Endothelial cell of umbilical vein (primary cell): ENCODE measurements around the gene MTG2. TPM values are rescaled to one million over a fixed set of nuclear protein-coding genes. Genes with fewer than 3 reads are reported as not detected.

Experiments used
- BruUV-seq: library from RNA; stranded (reverse); fragments of 400-500 nt; replicated peaks from 2 replicates; lab custom pipeline; 2021; lab: Mats Ljungman, UMichigan
- CTCF ChIA-PET: fragments of 300-600, 350-600 bp; sonication (Branson Sonifier 250); formaldehyde crosslinking; loops from one replicate; lab custom pipeline; 2021; ENCODE audit warnings: antibody characterized with exemption, inconsistent platforms; lab: Charles Lee
- POLR2A ChIA-PET: fragments of 300-600, 350-600 bp; sonication (Branson Sonifier 250); formaldehyde crosslinking; loops from one replicate; lab custom pipeline; 2021; ENCODE audit warnings: antibody characterized with exemption, inconsistent platforms; lab: Charles Lee
- DNase-seq: peaks from one replicate; pipeline ENCODE4 v3.0.0-alpha.2; 2011; ENCODE audit warnings: low read depth, low spot score
- FAIRE-seq: peaks from 2 replicates; lab custom pipeline; 2011; peaks lifted over from hg19 to GRCh38; lab: Jason Lieb, UNC
- H2AFZ ChIP-seq: 2 replicates; pipeline ENCODE4 v1.6.0; 2012; ENCODE audit warnings: low read depth, low read length, control low read depth, inconsistent platforms
- H3K27ac ChIP-seq: 2 replicates; pipeline ENCODE4 v1.5.1; 2011; ENCODE audit warnings: low read depth, mild to moderate bottlenecking, control low read depth, low read length, moderate library complexity; ENCODE audit not compliant: insufficient read depth
- H3K27me3 ChIP-seq, 2 experiments: 2 replicates each; pipeline versions ENCODE4 v1.6.0 to v1.6.1; 2011; ENCODE audit warnings: low read length in 2 of 2, mixed read lengths in 1 of 2; ENCODE audit not compliant: control insufficient read depth in 2 of 2, insufficient read depth in 2 of 2
- H3K36me3 ChIP-seq, 2 experiments: 2 replicates in 1 of 2; 3 replicates in 1 of 2; pipeline ENCODE4 v1.5.1; 2011; ENCODE audit warnings: low read length in 2 of 2, mild to moderate bottlenecking in 1 of 2, moderate library complexity in 1 of 2; ENCODE audit not compliant: control insufficient read depth in 2 of 2, insufficient read depth in 2 of 2; ENCODE audit errors: extremely low read depth in 1 of 2
- H3K4me1 ChIP-seq: 3 replicates; pipeline ENCODE4 v1.5.1; 2011; ENCODE audit warnings: mild to moderate bottlenecking, low read length; ENCODE audit not compliant: control insufficient read depth, insufficient read depth; ENCODE audit errors: extremely low read depth
- H3K4me2 ChIP-seq: 2 replicates; pipeline ENCODE4 v1.6.1; 2011; ENCODE audit warnings: low read length, control low read depth, mixed read lengths; ENCODE audit not compliant: insufficient read depth
- H3K4me3 ChIP-seq, 3 experiments: fragments of 200-600 bp in 1 of 3; sonication (generic), shearing (Covaris generic) in 1 of 3; replicated peaks in 1 of 3; 2 replicates each; pipeline ENCODE4 v1.5.1; 2011 to 2016; ENCODE audit warnings: control low read depth in 3 of 3, low read length in 3 of 3, mild to moderate bottlenecking in 2 of 3, inconsistent platforms in 1 of 3, low read depth in 1 of 3, moderate library complexity in 1 of 3; ENCODE audit not compliant: insufficient read depth in 1 of 3
- H3K79me2 ChIP-seq: 2 replicates; pipeline ENCODE4 v1.6.0; 2012; ENCODE audit warnings: low read length, inconsistent platforms; ENCODE audit not compliant: control insufficient read depth, insufficient read depth
- H3K9ac ChIP-seq: replicated peaks from 2 replicates; pipeline ENCODE3; 2011; ENCODE audit warnings: low read length, control low read depth; ENCODE audit not compliant: insufficient read depth; ENCODE audit errors: extremely low read depth
- H3K9me1 ChIP-seq: replicated peaks from 3 replicates; pipeline ENCODE4 v1.6.0; 2011; ENCODE audit warnings: mild to moderate bottlenecking, low read length; ENCODE audit not compliant: control insufficient read depth, insufficient read depth; ENCODE audit errors: extremely low read depth
- H3K9me3 ChIP-seq: replicated peaks from 2 replicates; pipeline ENCODE4 v1.5.1; 2012; ENCODE audit warnings: low read length, inconsistent platforms; ENCODE audit not compliant: control insufficient read depth, insufficient read depth
- H4K20me1 ChIP-seq: replicated peaks from 2 replicates; pipeline ENCODE3; 2011; ENCODE audit warnings: mild to moderate bottlenecking, low read length; ENCODE audit not compliant: control insufficient read depth, insufficient read depth; ENCODE audit errors: extremely low read depth
- EZH2 ChIP-seq: IDR thresholded peaks from 2 replicates; pipeline ENCODE4 v1.6.1; 2012; ENCODE audit warnings: borderline replicate concordance, low read depth, mild to moderate bottlenecking, moderate library complexity, low read length, inconsistent platforms; ENCODE audit not compliant: severe bottlenecking
- FOS ChIP-seq: IDR thresholded peaks from 2 replicates; pipeline ENCODE4 v1.6.1; 2011; ENCODE audit warnings: mild to moderate bottlenecking, low read length, moderate library complexity, borderline replicate concordance; ENCODE audit not compliant: insufficient read depth
- GATA2 ChIP-seq: IDR thresholded peaks from 2 replicates; pipeline ENCODE4 v1.7.0; 2011; ENCODE audit warnings: low read depth, mild to moderate bottlenecking, moderate library complexity, mixed read lengths, low read length; ENCODE audit not compliant: insufficient read length, insufficient read depth
- JUN ChIP-seq: IDR thresholded peaks from 2 replicates; pipeline ENCODE4 v1.6.1; 2011; ENCODE audit warnings: borderline replicate concordance, low read depth; ENCODE audit not compliant: insufficient read length, insufficient read depth
- MYC ChIP-seq: IDR thresholded peaks from one replicate; pipeline ENCODE4 v1.6.1; 2011; ENCODE audit warnings: mild to moderate bottlenecking, low read depth, low read length
- POLR2A ChIP-seq: IDR thresholded peaks from 2 replicates; pipeline ENCODE4 v1.6.1; 2012; ENCODE audit warnings: low read depth, mild to moderate bottlenecking, control low read depth, low read length
- POLR2AphosphoS5 ChIP-seq: IDR thresholded peaks from 2 replicates; pipeline ENCODE4 v1.6.1; 2012; ENCODE audit warnings: low read depth, mild to moderate bottlenecking, control low read depth, low read length, moderate library complexity; ENCODE audit not compliant: insufficient read depth
- dilution Hi-C: fragments of 300-500 bp; cut with MboI; formaldehyde crosslinking; loops from one replicate; pipeline ENCODE4 v1.15.0; 2019; ENCODE audit warnings: low sequenced_read_pairs; ENCODE audit not compliant: extremely low pct_ligation_motif_present
- intact Hi-C: fragments of 100-400 bp; cut with micrococcal nuclease; formaldehyde crosslinking; loops from one replicate; pipeline ENCODE4 v1.10.0; 2022
- polyA plus RNA-seq, 4 experiments: library from polyadenylated mRNA; depleted of rRNA in 3 of 4; stranded (reverse) in 3 of 4; unstranded in 1 of 4; fragments of >200 nt; gene quantifications; 2 replicates each; pipeline versions ENCODE4 v1.2.1 to v1.2.3, GENCODE V29; 2011 to 2012; ENCODE audit warnings: missing spikeins in 1 of 4
- total RNA-seq: library from RNA; stranded (reverse); gene quantifications from 2 replicates; pipeline ENCODE4 v1.2.3, GENCODE V29; 2021
- TF ChIP-seq, protein P1 (sequence below), 2 donors: IDR thresholded peaks; 1 replicate in 1 of 2; 2 replicates in 1 of 2; pipeline ENCODE4 v1.5.1; 2011; ENCODE audit warnings: low read length in 2 of 2, mild to moderate bottlenecking in 2 of 2, moderate library complexity in 2 of 2, control low read depth in 1 of 2, inconsistent platforms in 1 of 2, low read depth in 1 of 2; ENCODE audit not compliant: insufficient read depth in 1 of 2; ENCODE audit errors: extremely low read depth in 1 of 2
- TF ChIP-seq, protein P2 (sequence below): IDR thresholded peaks from 2 replicates; pipeline ENCODE4 v1.6.1; 2011; ENCODE audit not compliant: insufficient read depth, insufficient read length

Gene MTG2
- total and polyA plus RNA-seq, 2 donors (not counting 3 experiments of a cell fraction or from before 2014, with no cell fraction given): 19.9 to 31.6 TPM

DNA sequence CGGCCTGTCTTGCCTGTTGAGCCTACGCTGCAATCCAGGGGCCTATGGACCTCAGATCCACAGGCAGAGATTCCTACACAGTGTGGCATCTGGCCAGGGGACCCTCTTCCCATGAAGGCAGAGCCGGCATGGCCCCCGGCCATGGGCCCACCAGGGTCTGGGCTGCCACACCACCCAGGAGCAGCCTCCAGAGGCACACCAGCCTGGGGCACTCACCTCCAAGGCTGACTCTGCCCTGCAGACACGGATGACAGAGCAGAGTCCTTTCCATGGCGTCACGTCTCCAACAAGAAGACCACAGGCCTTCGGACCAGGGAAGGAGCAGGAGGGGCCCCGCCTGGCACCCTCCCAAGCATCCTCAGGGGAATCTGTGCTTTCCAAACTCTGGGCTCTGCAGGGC lies 40.7 kb downstream of the MTG2 start:
- BruUV-seq: no TSS peak
- CTCF ChIA-PET: no interaction called here
- dilution Hi-C loops: no loop called here

DNA sequence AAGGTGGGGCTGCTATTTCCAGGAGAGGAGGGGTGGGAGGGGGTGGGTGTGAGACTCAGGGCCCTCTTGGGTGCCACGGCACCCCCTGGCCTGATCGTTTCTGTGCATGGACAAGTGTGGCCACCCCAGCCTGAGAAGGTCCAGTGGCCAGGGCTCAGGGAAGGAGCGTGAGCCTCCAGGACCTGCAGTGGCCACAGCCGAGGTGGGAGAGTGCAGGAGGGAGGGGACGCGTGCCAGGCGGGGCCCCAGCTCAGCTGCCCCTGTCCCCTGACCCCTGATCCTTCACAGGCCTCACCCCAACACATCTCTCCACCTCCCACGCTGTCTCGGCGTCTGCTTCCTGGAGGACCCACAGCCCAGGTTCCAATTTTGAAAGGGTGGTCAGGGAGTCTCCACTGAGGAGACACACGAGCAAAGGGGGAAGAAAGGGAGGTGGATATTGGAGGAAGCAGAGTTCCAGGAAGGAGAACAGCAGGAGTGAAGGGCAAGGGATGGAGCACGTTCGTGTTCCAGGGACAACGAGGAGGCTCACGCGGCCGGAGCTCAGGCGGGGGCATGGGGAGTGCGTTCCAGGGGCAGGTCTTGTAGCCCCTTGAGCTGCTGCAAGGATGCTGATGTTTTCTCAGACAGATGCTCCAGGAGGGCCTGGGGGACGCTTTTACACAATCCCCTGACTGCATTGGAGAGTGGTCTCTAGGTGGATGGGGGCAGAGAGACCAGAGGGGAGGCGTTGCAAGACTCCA lies 41.5 kb downstream of the MTG2 start:
- Histone ChIP-seq H3K4me1 (peaks cover 3% of the 10 kb centered on the region), H3K9ac (no peak overlapping the region), H3K36me3 (no peaks in the 10 kb centered on the region), H3K9me1 (no peaks in the 10 kb centered on the region), H3K27ac (no peak overlapping the region), H3K4me3 (no peak overlapping the region), H3K27me3 (peaks cover 17% of the 10 kb centered on the region in 2 experiments), H4K20me1 (no peaks in the 10 kb centered on the region), H2AFZ (no peak overlapping the region), H3K79me2 (no peaks in the 10 kb centered on the region), H3K9me3 (no peaks in the 10 kb centered on the region), H3K4me2 (no peak overlapping the region)
- BruUV-seq: no TSS peak
- POLR2A ChIA-PET: no interaction called here
- intact Hi-C loops: no loop called here
- DNase-seq: no peak
- no peak for FAIRE-seq
- CTCF ChIA-PET: no interaction called here
- dilution Hi-C loops: no loop called here
- TF ChIP-seq GATA2: no peak
- TF ChIP-seq, protein P1, sequence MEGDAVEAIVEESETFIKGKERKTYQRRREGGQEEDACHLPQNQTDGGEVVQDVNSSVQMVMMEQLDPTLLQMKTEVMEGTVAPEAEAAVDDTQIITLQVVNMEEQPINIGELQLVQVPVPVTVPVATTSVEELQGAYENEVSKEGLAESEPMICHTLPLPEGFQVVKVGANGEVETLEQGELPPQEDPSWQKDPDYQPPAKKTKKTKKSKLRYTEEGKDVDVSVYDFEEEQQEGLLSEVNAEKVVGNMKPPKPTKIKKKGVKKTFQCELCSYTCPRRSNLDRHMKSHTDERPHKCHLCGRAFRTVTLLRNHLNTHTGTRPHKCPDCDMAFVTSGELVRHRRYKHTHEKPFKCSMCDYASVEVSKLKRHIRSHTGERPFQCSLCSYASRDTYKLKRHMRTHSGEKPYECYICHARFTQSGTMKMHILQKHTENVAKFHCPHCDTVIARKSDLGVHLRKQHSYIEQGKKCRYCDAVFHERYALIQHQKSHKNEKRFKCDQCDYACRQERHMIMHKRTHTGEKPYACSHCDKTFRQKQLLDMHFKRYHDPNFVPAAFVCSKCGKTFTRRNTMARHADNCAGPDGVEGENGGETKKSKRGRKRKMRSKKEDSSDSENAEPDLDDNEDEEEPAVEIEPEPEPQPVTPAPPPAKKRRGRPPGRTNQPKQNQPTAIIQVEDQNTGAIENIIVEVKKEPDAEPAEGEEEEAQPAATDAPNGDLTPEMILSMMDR (IDR thresholded peaks at IDR 0.05; ENCODE audit: extremely low read depth in 1 of 2, insufficient read depth in 1 of 2, low read depth in 1 of 2, low read length in 2 of 2): no peak
- no peak for TF ChIP-seq FOS
- TF ChIP-seq EZH2: no peak
- no peak for TF ChIP-seq MYC
- TF ChIP-seq POLR2A: no peak
- TF ChIP-seq, protein P2, sequence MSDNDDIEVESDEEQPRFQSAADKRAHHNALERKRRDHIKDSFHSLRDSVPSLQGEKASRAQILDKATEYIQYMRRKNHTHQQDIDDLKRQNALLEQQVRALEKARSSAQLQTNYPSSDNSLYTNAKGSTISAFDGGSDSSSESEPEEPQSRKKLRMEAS: no peak
- TF ChIP-seq POLR2AphosphoS5: no peak
- TF ChIP-seq JUN: no peak

More for the DNA sequence above, 40.7 kb downstream of the MTG2 start:
- DNase-seq (no peak), FAIRE-seq (no peak)
- Histone ChIP-seq H3K9me1 (no peaks in the 10 kb centered on the region), H3K9me3 (no peaks in the 10 kb centered on the region), H3K4me3 (no peak overlapping the region), H3K27me3 (peaks cover 22 to 23% of the 10 kb centered on the region in 2 experiments), H3K36me3 (no peaks in the 10 kb centered on the region), H3K4me2 (no peak overlapping the region), H4K20me1 (no peaks in the 10 kb centered on the region), H3K9ac (no peak overlapping the region), H2AFZ (no peak overlapping the region), H3K79me2 (no peaks in the 10 kb centered on the region), H3K27ac (no peak overlapping the region), H3K4me1 (peaks cover 3% of the 10 kb centered on the region)
- TF ChIP-seq JUN (no peak), POLR2A (no peak), GATA2 (no peak)
- POLR2A ChIA-PET: no interaction called here
- intact Hi-C loops: no loop called here
